HG02678 (cell line): Measurements from ENCODE around the gene PCDHGC5.

Experiments
- ATAC-seq: cut with Tn5 transposase; IDR thresholded peaks from one replicate; pipeline ENCODE4 v1.9.1; 2021; ENCODE audit warnings: mild to moderate bottlenecking, moderate library complexity; ENCODE audit not compliant: unreplicated experiment

Gene PCDHGC5

GRCh38 chr5:141488591-141489561 is at the start of gene PCDHGC5:
TSS of gene PCDHGC5 (plus strand) at chr5:141489081. CDS start at chr5:141489241, 160 bp downstream.
- ATAC-seq = no peak

GRCh38 chr5:141439411-141440141 is 49.3 kb upstream of the PCDHGC5 start:
- no peak for ATAC-seq

- no peak for ATAC-seq
These were observed 48.5 kb upstream of the PCDHGC5 start for GRCh38 chr5:141440341-141440740.

GRCh38 chr5:141441571-141442170 is 47.2 kb upstream of the PCDHGC5 start:
- ATAC-seq = no peak

DNA sequence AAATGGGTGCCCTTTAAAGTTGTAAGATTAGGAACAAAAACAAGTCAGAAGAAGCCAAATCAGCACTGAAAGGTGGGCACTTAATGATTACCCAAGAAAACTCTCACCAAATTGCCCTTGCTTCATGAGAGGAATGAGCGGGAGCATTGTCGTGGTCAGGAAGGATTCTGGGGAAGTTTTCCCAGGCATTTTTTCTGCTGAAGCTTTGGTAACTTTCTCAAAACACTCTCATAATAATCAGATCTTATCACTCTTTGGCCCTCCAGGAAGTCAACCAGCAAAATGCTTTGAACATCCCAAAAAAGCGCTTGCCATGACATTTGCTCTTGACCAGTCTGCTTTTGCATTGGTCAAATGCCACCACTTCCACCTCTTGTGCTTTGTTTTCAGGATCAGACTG is 23.5 kb upstream of the PCDHGC5 start:
- ATAC-seq = no peak

- ATAC-seq = peak; percentile 98
These were observed 13.2 kb upstream of the PCDHGC5 start, which contains the start of gene PCDHGC3 for GRCh38 chr5:141475625-141476131. TSS of gene PCDHGC3 (plus strand) at chr5:141475966. CDS start at chr5:141476117, 151 bp downstream.

DNA sequence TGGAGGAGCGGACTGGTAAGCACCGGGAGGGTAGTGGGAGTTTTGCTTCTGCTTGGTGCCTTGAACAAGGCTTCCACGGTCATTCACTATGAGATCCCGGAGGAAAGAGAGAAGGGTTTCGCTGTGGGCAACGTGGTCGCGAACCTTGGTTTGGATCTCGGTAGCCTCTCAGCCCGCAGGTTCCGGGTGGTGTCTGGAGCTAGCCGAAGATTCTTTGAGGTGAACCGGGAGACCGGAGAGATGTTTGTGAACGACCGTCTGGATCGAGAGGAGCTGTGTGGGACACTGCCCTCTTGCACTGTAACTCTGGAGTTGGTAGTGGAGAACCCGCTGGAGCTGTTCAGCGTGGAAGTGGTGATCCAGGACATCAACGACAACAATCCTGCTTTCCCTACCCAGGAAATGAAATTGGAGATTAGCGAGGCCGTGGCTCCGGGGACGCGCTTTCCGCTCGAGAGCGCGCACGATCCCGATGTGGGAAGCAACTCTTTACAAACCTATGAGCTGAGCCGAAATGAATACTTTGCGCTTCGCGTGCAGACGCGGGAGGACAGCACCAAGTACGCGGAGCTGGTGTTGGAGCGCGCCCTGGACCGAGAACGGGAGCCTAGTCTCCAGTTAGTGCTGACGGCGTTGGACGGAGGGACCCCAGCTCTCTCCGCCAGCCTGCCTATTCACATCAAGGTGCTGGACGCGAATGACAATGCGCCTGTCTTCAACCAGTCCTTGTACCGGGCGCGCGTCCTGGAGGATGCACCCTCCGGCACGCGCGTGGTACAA is 12.6 kb upstream of the PCDHGC5 start:
- peak; percentile 19 for ATAC-seq

GRCh38 chr5:141477044-141477575 is 11.8 kb upstream of the PCDHGC5 start:
- no peak for ATAC-seq

- no peak for ATAC-seq
These were observed 11.1 kb upstream of the PCDHGC5 start for GRCh38 chr5:141477815-141478214.

DNA sequence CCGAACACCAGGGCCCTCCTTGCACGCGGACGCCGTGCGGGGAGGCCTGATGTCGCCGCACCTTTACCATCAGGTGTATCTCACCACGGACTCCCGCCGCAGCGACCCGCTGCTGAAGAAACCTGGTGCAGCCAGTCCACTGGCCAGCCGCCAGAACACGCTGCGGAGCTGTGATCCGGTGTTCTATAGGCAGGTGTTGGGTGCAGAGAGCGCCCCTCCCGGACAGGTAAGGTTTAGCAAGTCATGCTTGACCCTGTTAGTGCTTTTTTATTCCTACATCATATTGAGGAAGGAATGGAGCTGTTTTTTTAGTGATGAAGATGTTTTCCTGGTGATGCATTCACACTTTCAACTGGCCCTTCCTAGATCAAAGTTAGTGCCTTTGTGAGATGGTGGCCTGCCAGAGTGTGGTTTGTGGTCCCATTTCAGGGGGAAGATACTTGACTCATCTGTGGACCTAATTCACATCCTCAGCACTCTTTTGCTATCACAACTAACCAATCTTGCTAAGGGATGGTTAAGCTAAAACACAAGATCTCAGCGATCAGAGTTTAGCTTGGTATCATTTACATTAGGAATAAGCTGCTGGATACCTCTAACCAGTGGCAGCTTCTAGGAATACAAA is 10.4 kb upstream of the PCDHGC5 start:
- ATAC-seq = no peak

DNA sequence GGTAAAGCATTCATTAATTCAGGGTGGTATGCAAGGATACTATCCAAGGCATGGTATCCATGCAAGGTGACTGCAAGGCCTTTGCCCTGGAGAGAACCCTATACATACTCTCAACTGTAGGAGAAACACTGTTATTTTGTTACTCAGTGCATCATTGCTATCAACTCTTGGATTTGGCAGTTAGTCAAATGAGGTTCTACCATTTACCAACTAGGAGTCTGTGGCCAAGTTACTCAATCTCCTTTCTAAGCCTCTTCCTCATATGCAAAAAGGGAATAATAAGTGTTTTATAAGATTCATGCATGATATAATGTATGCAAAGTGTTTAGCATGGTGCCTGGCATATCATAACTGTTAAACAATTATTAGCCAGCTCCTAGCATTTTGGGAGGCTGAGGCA is 9.1 kb upstream of the PCDHGC5 start:
- ATAC-seq = no peak

GRCh38 chr5:141483902-141484301 is 5.0 kb upstream of the PCDHGC5 start:
- ATAC-seq = no peak

DNA sequence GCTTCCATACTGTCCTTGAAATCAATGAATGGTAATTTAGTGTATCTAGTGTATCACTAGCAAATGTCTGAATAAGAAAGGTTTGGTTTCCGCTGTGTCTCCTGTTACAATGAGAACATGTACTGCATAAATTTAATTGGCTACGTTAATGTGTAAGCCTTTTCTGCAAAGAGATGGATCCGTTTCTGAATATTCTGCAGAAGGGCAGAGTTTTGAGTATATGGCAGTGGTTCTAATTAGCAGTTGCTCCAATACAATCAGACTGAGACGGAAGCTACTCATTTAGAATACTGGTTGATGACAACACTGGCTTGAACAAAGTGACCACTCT is 4.6 kb upstream of the PCDHGC5 start:
- ATAC-seq = no peak

- ATAC-seq = peak; percentile 70
These were observed 4.1 kb upstream of the PCDHGC5 start, which contains the start of gene PCDHGC4 for GRCh38 chr5:141484641-141485311. TSS of gene PCDHGC4 (plus strand) at chr5:141485030. CDS start at chr5:141485174, 144 bp downstream.

DNA sequence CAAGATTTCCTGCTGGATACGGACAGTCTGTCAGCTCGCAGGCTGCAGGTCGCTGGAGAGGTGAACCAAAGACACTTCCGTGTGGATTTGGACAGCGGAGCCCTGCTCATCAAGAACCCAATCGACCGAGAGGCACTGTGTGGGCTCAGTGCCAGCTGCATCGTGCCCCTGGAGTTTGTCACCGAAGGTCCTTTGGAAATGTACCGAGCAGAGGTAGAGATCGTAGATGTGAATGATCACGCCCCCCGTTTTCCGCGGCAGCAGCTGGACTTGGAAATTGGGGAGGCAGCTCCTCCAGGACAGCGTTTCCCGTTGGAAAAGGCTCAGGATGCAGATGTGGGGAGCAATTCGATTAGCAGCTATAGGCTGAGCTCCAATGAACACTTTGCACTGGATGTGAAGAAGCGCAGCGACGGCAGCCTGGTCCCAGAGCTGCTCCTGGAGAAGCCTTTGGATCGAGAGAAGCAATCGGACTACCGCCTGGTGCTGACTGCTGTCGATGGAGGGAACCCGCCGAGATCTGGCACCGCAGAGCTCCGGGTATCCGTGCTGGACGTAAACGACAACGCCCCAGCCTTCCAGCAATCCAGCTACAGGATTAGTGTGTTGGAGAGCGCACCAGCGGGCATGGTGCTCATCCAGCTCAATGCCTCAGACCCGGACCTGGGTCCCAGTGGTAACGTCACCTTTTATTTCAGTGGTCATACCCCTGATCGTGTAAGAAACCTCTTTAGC is 3.4 kb upstream of the PCDHGC5 start:
- peak; percentile 25 for ATAC-seq

DNA sequence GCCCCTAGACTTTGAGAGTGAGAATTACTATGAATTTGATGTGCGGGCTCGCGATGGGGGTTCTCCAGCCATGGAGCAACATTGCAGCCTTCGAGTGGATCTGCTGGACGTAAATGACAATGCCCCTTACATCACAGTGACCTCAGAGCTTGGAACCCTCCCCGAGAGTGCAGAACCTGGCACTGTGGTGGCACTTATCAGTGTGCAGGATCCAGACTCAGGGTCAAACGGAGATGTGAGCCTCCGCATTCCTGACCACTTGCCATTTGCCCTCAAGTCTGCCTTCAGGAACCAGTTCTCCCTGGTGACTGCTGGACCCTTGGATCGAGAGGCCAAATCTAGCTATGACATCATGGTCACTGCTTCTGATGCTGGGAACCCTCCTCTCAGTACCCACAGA is 2.8 kb upstream of the PCDHGC5 start:
- no peak for ATAC-seq

GRCh38 chr5:141487131-141487530 is 1.8 kb upstream of the PCDHGC5 start:
- no peak for ATAC-seq

GRCh38 chr5:141489841-141490240 is 960 bp downstream of the PCDHGC5 start:
- ATAC-seq = no peak
